GM12878 (cell line): Measurements from ENCODE around the gene S100A3. TPM values are rescaled to one million over a fixed set of nuclear protein-coding genes. Genes with fewer than 3 reads are reported as not detected.

Source experiments
- BCL11A ChIP-seq: IDR thresholded peaks from 2 replicates; pipeline ENCODE4 v1.6.1; 2011; ENCODE audit warnings: low read depth, low read length
- BRCA1 ChIP-seq: IDR thresholded peaks from 2 replicates; pipeline ENCODE4 v1.6.1; 2011; ENCODE audit warnings: low read depth, low read length, improper control_type of control experiment
- CHD2 ChIP-seq: IDR thresholded peaks from 2 replicates; pipeline ENCODE4 v1.6.1; 2011; ENCODE audit warnings: low read depth, low read length, improper control_type of control experiment, borderline replicate concordance
- EP300 ChIP-seq, 2 experiments: fragments of 150-350 bp in 1 of 2; IDR thresholded peaks; 2 replicates each; pipeline ENCODE4 v1.6.1; 2011 to 2012; ENCODE audit warnings: low read depth in 2 of 2, low read length in 2 of 2, borderline replicate concordance in 1 of 2, improper control_type of control experiment in 1 of 2, inconsistent platforms in 1 of 2; ENCODE audit not compliant: control insufficient read depth in 1 of 2
- IKZF1 ChIP-seq: fragments of 450-650 bp; conservative IDR thresholded peaks from 2 replicates; pipeline ENCODE4 v1.6.1; 2017; ENCODE audit warnings: antibody characterized with exemption, mild to moderate bottlenecking
- LARP7 ChIP-seq: fragments of 450-650 bp; IDR thresholded peaks from 2 replicates; pipeline ENCODE4 v1.6.1; 2017; ENCODE audit warnings: mild to moderate bottlenecking
- MEF2A ChIP-seq: IDR thresholded peaks from 2 replicates; pipeline ENCODE4 v1.6.1; 2011; ENCODE audit warnings: low read depth, mild to moderate bottlenecking, low read length, moderate library complexity; ENCODE audit not compliant: insufficient read depth
- PML ChIP-seq: IDR thresholded peaks from 2 replicates; pipeline ENCODE4 v1.6.1; 2012; ENCODE audit warnings: low read length, inconsistent platforms
- RFX5 ChIP-seq: IDR thresholded peaks from 2 replicates; pipeline ENCODE4 v1.6.1; 2011; ENCODE audit warnings: low read depth, low read length, improper control_type of control experiment
- RUNX3 ChIP-seq: IDR thresholded peaks from 2 replicates; pipeline ENCODE4 v1.6.1; 2012; ENCODE audit warnings: low read length, inconsistent platforms
- SIX5 ChIP-seq: IDR thresholded peaks from 2 replicates; pipeline ENCODE4 v1.6.1; 2011; ENCODE audit warnings: mild to moderate bottlenecking, low read depth, low read length, moderate library complexity; ENCODE audit not compliant: severe bottlenecking
- SMARCA5 ChIP-seq: fragments of 450-650 bp; IDR thresholded peaks from 2 replicates; pipeline ENCODE4 v1.6.1; 2017; ENCODE audit warnings: mild to moderate bottlenecking
- TCF12 ChIP-seq: IDR thresholded peaks from 2 replicates; pipeline ENCODE4 v1.6.1; 2011; ENCODE audit warnings: low read depth, mild to moderate bottlenecking, low read length
- YBX1 ChIP-seq: fragments of 450-650 bp; IDR thresholded peaks from 2 replicates; pipeline ENCODE4 v1.6.1; 2016; ENCODE audit warnings: antibody characterized with exemption
- polyA plus RNA-seq, 11 experiments: library from polyadenylated mRNA; depleted of rRNA in 4 of 11; unstranded in 6 of 11; stranded (reverse) in 5 of 11; fragments of >200 nt; fragmentation: Nextera tagmentation in 4 of 11; fragmentation: Illumina TruSeq in 1 of 11; extraction: Ambion mirVana in 4 of 11; extraction: Trizol in 1 of 11; gene quantifications; 1 replicate in 1 of 11; 2 replicates in 10 of 11; pipeline versions ENCODE4 v1.2.1 to v1.2.3, GENCODE V29; 2011 to 2016; ENCODE audit warnings: inconsistent platforms in 2 of 11, missing spikeins in 2 of 11, low read depth in 1 of 11
- total RNA-seq, 4 experiments: library from RNA; depleted of rRNA in 3 of 4; stranded (reverse); fragments of >200 nt in 3 of 4; fragmentation: Illumina TruSeq in 1 of 4; extraction: Trizol in 1 of 4; gene quantifications; 2 replicates each; pipeline versions ENCODE4 v1.2.1 to v1.2.3, GENCODE V29; 2013 to 2021
- TF ChIP-seq, protein P1 (sequence below): fragments of 450-650 bp; IDR thresholded peaks from 2 replicates; pipeline ENCODE4 v1.6.1; 2016; ENCODE audit warnings: mild to moderate bottlenecking, moderate library complexity, borderline replicate concordance
- TF ChIP-seq, protein P2 (sequence below): IDR thresholded peaks from 2 replicates; pipeline ENCODE4 v1.6.1; 2012; ENCODE audit warnings: low read length, inconsistent platforms
- TF ChIP-seq, protein P3 (sequence below): IDR thresholded peaks from 2 replicates; pipeline ENCODE4 v1.6.1; 2011; ENCODE audit warnings: borderline replicate concordance, low read depth, mild to moderate bottlenecking, moderate library complexity, low read length; ENCODE audit not compliant: insufficient read depth, poor library complexity, severe bottlenecking
- TF ChIP-seq, protein P4 (sequence below): IDR thresholded peaks from 2 replicates; pipeline ENCODE4 v1.6.1; 2011; ENCODE audit warnings: mild to moderate bottlenecking, low read depth, low read length, moderate library complexity; ENCODE audit not compliant: insufficient replicate concordance
- TF ChIP-seq, protein P5 (sequence below): IDR thresholded peaks from 2 replicates; pipeline ENCODE4 v1.6.1; 2012; ENCODE audit warnings: low read depth, low read length, improper control_type of control experiment

The S100A3 gene
- total and polyA plus RNA-seq, 10 of the 15 experiments (the other 5 are each of a cell fraction or from before 2014, with no cell fraction given) = 0.32 to 0.45 TPM; not detected in 8

DNA sequence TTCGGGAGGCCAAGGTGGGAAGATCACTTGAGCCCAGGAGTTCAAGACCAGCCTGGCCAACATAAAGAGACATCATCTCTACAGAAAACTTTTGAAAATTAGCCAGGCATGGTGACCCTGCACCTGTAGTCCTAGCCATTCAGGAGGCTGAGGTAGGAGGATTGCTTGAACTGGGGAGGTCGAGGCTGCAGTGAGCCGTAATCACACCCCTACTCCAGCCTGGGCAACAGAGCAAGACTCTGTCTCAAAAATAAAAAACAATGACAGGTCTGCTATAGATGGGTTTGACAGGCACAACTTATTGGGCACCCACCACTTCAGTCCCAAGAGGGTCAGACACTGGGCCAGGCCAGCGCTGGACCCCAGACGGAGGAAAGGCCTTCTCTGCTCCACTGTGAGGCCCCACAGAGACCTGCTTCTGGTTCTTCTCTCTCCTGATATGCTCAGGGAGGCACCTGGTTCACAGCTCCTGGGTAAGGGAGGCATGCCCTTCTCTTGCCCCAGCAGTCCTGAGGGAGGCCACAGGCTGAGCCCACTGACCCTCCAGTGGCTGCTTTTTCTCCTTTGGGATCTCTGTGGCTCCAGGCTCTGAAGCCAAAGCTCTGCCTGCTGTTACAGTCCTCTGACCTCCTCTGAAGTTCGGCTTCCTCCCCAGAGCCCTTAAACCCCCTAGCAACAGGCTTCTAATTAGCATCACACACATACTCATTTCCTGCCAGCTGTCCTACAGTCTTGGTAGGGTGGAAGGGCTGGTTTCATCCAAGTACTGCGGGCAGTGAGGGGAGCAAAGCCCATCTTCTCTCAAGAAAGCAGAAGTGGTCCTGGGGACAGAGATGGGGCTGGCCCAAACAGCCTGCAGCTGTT is 49.5 kb upstream of the S100A3 start (continued):
- TF ChIP-seq, protein P1, sequence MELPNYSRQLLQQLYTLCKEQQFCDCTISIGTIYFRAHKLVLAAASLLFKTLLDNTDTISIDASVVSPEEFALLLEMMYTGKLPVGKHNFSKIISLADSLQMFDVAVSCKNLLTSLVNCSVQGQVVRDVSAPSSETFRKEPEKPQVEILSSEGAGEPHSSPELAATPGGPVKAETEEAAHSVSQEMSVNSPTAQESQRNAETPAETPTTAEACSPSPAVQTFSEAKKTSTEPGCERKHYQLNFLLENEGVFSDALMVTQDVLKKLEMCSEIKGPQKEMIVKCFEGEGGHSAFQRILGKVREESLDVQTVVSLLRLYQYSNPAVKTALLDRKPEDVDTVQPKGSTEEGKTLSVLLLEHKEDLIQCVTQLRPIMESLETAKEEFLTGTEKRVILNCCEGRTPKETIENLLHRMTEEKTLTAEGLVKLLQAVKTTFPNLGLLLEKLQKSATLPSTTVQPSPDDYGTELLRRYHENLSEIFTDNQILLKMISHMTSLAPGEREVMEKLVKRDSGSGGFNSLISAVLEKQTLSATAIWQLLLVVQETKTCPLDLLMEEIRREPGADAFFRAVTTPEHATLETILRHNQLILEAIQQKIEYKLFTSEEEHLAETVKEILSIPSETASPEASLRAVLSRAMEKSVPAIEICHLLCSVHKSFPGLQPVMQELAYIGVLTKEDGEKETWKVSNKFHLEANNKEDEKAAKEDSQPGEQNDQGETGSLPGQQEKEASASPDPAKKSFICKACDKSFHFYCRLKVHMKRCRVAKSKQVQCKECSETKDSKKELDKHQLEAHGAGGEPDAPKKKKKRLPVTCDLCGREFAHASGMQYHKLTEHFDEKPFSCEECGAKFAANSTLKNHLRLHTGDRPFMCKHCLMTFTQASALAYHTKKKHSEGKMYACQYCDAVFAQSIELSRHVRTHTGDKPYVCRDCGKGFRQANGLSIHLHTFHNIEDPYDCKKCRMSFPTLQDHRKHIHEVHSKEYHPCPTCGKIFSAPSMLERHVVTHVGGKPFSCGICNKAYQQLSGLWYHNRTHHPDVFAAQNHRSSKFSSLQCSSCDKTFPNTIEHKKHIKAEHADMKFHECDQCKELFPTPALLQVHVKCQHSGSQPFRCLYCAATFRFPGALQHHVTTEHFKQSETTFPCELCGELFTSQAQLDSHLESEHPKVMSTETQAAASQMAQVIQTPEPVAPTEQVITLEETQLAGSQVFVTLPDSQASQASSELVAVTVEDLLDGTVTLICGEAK = no peak
- TF ChIP-seq TCF12 = peak; percentile 97
- peak; percentile 71 for TF ChIP-seq IKZF1
- TF ChIP-seq RUNX3 = peak; percentile 74
- 0 out of 2 replicates have a peak, but pooled peaks have one; percentile 48 for TF ChIP-seq LARP7
- TF ChIP-seq BRCA1 = no peak
- TF ChIP-seq YBX1 = no peak
- no peak; the same call in 1 of the 2 replicates for TF ChIP-seq PML
- peak; percentile 94 for TF ChIP-seq RFX5
- TF ChIP-seq, protein P2, sequence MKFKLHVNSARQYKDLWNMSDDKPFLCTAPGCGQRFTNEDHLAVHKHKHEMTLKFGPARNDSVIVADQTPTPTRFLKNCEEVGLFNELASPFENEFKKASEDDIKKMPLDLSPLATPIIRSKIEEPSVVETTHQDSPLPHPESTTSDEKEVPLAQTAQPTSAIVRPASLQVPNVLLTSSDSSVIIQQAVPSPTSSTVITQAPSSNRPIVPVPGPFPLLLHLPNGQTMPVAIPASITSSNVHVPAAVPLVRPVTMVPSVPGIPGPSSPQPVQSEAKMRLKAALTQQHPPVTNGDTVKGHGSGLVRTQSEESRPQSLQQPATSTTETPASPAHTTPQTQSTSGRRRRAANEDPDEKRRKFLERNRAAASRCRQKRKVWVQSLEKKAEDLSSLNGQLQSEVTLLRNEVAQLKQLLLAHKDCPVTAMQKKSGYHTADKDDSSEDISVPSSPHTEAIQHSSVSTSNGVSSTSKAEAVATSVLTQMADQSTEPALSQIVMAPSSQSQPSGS = no peak
- TF ChIP-seq SIX5 = no peak
- TF ChIP-seq, protein P3, sequence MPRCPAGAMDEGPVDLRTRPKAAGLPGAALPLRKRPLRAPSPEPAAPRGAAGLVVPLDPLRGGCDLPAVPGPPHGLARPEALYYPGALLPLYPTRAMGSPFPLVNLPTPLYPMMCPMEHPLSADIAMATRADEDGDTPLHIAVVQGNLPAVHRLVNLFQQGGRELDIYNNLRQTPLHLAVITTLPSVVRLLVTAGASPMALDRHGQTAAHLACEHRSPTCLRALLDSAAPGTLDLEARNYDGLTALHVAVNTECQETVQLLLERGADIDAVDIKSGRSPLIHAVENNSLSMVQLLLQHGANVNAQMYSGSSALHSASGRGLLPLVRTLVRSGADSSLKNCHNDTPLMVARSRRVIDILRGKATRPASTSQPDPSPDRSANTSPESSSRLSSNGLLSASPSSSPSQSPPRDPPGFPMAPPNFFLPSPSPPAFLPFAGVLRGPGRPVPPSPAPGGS = peak; percentile 62
- TF ChIP-seq, protein P4, sequence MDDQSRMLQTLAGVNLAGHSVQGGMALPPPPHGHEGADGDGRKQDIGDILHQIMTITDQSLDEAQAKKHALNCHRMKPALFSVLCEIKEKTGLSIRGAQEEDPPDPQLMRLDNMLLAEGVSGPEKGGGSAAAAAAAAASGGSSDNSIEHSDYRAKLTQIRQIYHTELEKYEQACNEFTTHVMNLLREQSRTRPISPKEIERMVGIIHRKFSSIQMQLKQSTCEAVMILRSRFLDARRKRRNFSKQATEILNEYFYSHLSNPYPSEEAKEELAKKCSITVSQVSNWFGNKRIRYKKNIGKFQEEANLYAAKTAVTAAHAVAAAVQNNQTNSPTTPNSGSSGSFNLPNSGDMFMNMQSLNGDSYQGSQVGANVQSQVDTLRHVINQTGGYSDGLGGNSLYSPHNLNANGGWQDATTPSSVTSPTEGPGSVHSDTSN = peak; percentile 14
- peak; percentile 26; the same call in 1 of the 2 replicates for TF ChIP-seq SMARCA5
- TF ChIP-seq CHD2 = peak; percentile 37; the same call in 1 of the 2 replicates
- peak; percentile 80; the same call in 1 of the 2 replicates for TF ChIP-seq BCL11A
- TF ChIP-seq, protein P5, sequence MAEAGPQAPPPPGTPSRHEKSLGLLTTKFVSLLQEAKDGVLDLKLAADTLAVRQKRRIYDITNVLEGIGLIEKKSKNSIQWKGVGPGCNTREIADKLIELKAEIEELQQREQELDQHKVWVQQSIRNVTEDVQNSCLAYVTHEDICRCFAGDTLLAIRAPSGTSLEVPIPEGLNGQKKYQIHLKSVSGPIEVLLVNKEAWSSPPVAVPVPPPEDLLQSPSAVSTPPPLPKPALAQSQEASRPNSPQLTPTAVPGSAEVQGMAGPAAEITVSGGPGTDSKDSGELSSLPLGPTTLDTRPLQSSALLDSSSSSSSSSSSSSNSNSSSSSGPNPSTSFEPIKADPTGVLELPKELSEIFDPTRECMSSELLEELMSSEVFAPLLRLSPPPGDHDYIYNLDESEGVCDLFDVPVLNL = no peak
- peak; percentile 58; the same call in 1 of the 2 replicates for TF ChIP-seq MEF2A
- peak; percentile 56 to 64; a peak in 3 of 4 replicates for TF ChIP-seq EP300 (IDR thresholded peaks at IDR 0.05; ENCODE audit: borderline replicate concordance in 1 of 2, control insufficient read depth in 1 of 2, low read depth in 2 of 2, low read length in 2 of 2)
